Epithelial cell of prostate (primary cell): Measurements from ENCODE around the gene PLEKHB2.
A peak's percentile ranks its signal among the peaks of the same experiment; 100 is the strongest.
"Not testable (repeated sequence)": the region's sequence is repeated elsewhere in the genome, so short reads cannot be mapped to it uniquely, and the experiment has no call there.

Source experiments
- DNase-seq: peaks from one replicate; pipeline ENCODE4 v3.0.0-alpha.2; 2011; ENCODE audit warnings: low read depth, low spot score
- H3K27ac ChIP-seq: fragments of 450-650 bp; 2 replicates; pipeline ENCODE4 v1.5.1; 2017; ENCODE audit warnings: mild to moderate bottlenecking

The PLEKHB2 gene

GRCh38 chr2:131093006-131093695 lies 12.0 kb upstream of the PLEKHB2 start, which contains the start of gene FAM168B:
Gene FAM168B (minus strand): TSS chr2:131093460. CDS start chr2:131082646, 10,814 bp downstream.
- DNase-seq = peak; percentile 61
- peak within 1 kb of the TSS; percentile 90 for H3K27ac ChIP-seq

GRCh38 chr2:131093696-131094462 lies 11.3 kb upstream of the PLEKHB2 start:
- no peak for DNase-seq
- peak overlapping the region; percentile 90 for H3K27ac ChIP-seq

- H3K27ac ChIP-seq = peak overlapping the region; percentile 90
- DNase-seq = no peak
Measured at GRCh38 chr2:131094463-131095281, 10.5 kb upstream of the PLEKHB2 start.

- DNase-seq = no peak
Measured at GRCh38 chr2:131103165-131103564, 2.0 kb upstream of the PLEKHB2 start.

GRCh38 chr2:131104487-131105155 lies 515 bp upstream of the PLEKHB2 start:
- peak overlapping the region; percentile 92 for H3K27ac ChIP-seq
- DNase-seq = peak; percentile 34

More at GRCh38 chr2:131103165-131103564, 2.0 kb upstream of the PLEKHB2 start:
- no peak overlapping the region for H3K27ac ChIP-seq

GRCh38 chr2:131105950-131106801 lies 1.0 kb downstream of the PLEKHB2 start:
- peak; percentile 39 for DNase-seq
- peak overlapping the region; percentile 92 for H3K27ac ChIP-seq

GRCh38 chr2:131112529-131112928 lies 7.4 kb downstream of the PLEKHB2 start:
- DNase-seq = no peak
- H3K27ac ChIP-seq = no peak overlapping the region

- H3K27ac ChIP-seq = no peak overlapping the region
- DNase-seq = no peak
Measured at GRCh38 chr2:131113566-131114227, 8.6 kb downstream of the PLEKHB2 start.

- not testable (repeated sequence) for H3K27ac ChIP-seq, DNase-seq
Measured at GRCh38 chr2:131114950-131115349, 9.8 kb downstream of the PLEKHB2 start.

- no peak overlapping the region for H3K27ac ChIP-seq
- DNase-seq = no peak
Measured at GRCh38 chr2:131115752-131116151, 10.6 kb downstream of the PLEKHB2 start.

- DNase-seq = no peak
- H3K27ac ChIP-seq = no peak overlapping the region
Measured at GRCh38 chr2:131120815-131121317, 15.7 kb downstream of the PLEKHB2 start.

GRCh38 chr2:131121464-131121863 lies 16.3 kb downstream of the PLEKHB2 start:
- H3K27ac ChIP-seq = no peak overlapping the region
- DNase-seq = no peak

GRCh38 chr2:131122496-131122895 lies 17.4 kb downstream of the PLEKHB2 start:
- no peak for DNase-seq
- no peak overlapping the region for H3K27ac ChIP-seq

GRCh38 chr2:131123192-131123591 lies 18.1 kb downstream of the PLEKHB2 start:
- DNase-seq = no peak
- H3K27ac ChIP-seq = no peak overlapping the region

GRCh38 chr2:131125195-131125757 lies 20.1 kb downstream of the PLEKHB2 start:
- H3K27ac ChIP-seq = no peak overlapping the region
- no peak for DNase-seq

GRCh38 chr2:131126436-131126835 lies 21.3 kb downstream of the PLEKHB2 start:
- no peak overlapping the region for H3K27ac ChIP-seq

GRCh38 chr2:131127076-131127475 lies 21.9 kb downstream of the PLEKHB2 start:
- H3K27ac ChIP-seq = no peak overlapping the region
- DNase-seq = no peak

More at GRCh38 chr2:131126436-131126835, 21.3 kb downstream of the PLEKHB2 start:
- DNase-seq = no peak

GRCh38 chr2:131127981-131128380 lies 22.8 kb downstream of the PLEKHB2 start:
- DNase-seq = no peak
- H3K27ac ChIP-seq = no peak overlapping the region
